AML-193 (cell line): ENCODE measurements around the gene MRPL17.

Experiments
- DNase-seq, 2 experiments: peaks; one replicate each; lab custom pipeline; 2025; lab: John Stamatoyannopoulos, UW

Gene MRPL17

GRCh38 chr11:6632116-6633073, 50.7 kb downstream of the MRPL17 start:
- DNase-seq, result no peak

GRCh38 chr11:6631361-6631890, 51.7 kb downstream of the MRPL17 start:
- DNase-seq, result no peak

- DNase-seq, result no peak
Measured at GRCh38 chr11:6630632-6631291, 52.4 kb downstream of the MRPL17 start.
